Neural progenitor cell (in vitro differentiated cells): ENCODE measurements around the gene UAP1L1. TPM values are rescaled to one million over a fixed set of nuclear protein-coding genes. Genes with fewer than 3 reads are reported as not detected.
"Not testable (repeated sequence)": the region's sequence is repeated elsewhere in the genome, so short reads cannot be mapped to it uniquely, and the experiment has no call there.

Experiments used
- DNase-seq: peaks from one replicate; pipeline ENCODE4 v3.0.0-alpha.2; 2016; ENCODE audit warnings: low spot score
- H2AFZ ChIP-seq: fragments of 200-600 bp; sonication (generic); replicated peaks from 2 replicates; pipeline ENCODE4 v1.6.1; 2016; ENCODE audit warnings: antibody characterized with exemption
- H3F3A ChIP-seq: fragments of 200-600 bp; sonication (generic); 2 replicates; pipeline ENCODE4 v1.6.1; 2016; ENCODE audit warnings: antibody characterized with exemption, low read depth
- H3K27ac ChIP-seq: fragments of 200-600 bp; sonication (generic); 2 replicates; pipeline ENCODE4 v1.5.1; 2016; ENCODE audit warnings: mild to moderate bottlenecking
- H3K27me3 ChIP-seq: fragments of 200-600 bp; sonication (generic); 2 replicates; pipeline ENCODE4 v1.6.1; 2016; ENCODE audit warnings: mild to moderate bottlenecking, moderate library complexity
- H3K36me3 ChIP-seq: fragments of 200-600 bp; sonication (generic); 2 replicates; pipeline ENCODE4 v1.5.1; 2016
- H3K4me1 ChIP-seq: fragments of 200-600 bp; sonication (generic); 2 replicates; pipeline ENCODE4 v1.6.1; 2016; ENCODE audit warnings: mixed run types
- H3K4me2 ChIP-seq: fragments of 200-600 bp; sonication (generic); 2 replicates; pipeline ENCODE4 v1.6.1; 2016
- H3K4me3 ChIP-seq: fragments of 200-600 bp; sonication (generic); 2 replicates; pipeline ENCODE4 v1.5.1; 2016
- H3K79me2 ChIP-seq: fragments of 200-600 bp; sonication (generic); 2 replicates; pipeline ENCODE4 v1.6.1; 2016; ENCODE audit warnings: low read depth
- H3K9ac ChIP-seq: fragments of 200-600 bp; sonication (generic); 2 replicates; pipeline ENCODE4 v1.6.1; 2016
- H3K9me3 ChIP-seq: fragments of 200-600 bp; sonication (generic); 2 replicates; pipeline ENCODE4 v1.5.1; 2016; ENCODE audit warnings: low read depth
- H4K20me1 ChIP-seq: fragments of 200-600 bp; sonication (generic); 2 replicates; pipeline ENCODE4 v1.6.1; 2016; ENCODE audit warnings: low read depth
- H3K27ac Mint-ChIP-seq: 3 replicates; pipeline ENCODE4 v1.8.0; 2021; ENCODE audit warnings: mixed read lengths
- H3K27me3 Mint-ChIP-seq: 2 replicates; pipeline ENCODE4 v1.8.0; 2022; ENCODE audit warnings: low read depth, mild to moderate bottlenecking, inconsistent platforms, moderate library complexity, mixed read lengths; ENCODE audit not compliant: insufficient read depth
- H3K36me3 Mint-ChIP-seq: 3 replicates; pipeline ENCODE4 v1.8.0; 2021; ENCODE audit warnings: mixed read lengths
- H3K4me1 Mint-ChIP-seq: 3 replicates; pipeline ENCODE4 v1.8.0; 2021; ENCODE audit warnings: mixed read lengths
- H3K4me3 Mint-ChIP-seq: 3 replicates; pipeline ENCODE4 v1.8.0; 2021; ENCODE audit warnings: mild to moderate bottlenecking, moderate library complexity, mixed read lengths
- H3K9me3 Mint-ChIP-seq: 3 replicates; pipeline ENCODE4 v1.8.0; 2020; ENCODE audit warnings: mixed read lengths
- EZH2 ChIP-seq: fragments of 200-600 bp; sonication (generic); IDR thresholded peaks from 2 replicates; pipeline ENCODE4 v1.6.1; 2017; ENCODE audit warnings: antibody characterized with exemption, mild to moderate bottlenecking, moderate library complexity
- EZH2phosphoT487 ChIP-seq: fragments of 200-600 bp; sonication (generic); IDR thresholded peaks from 2 replicates; pipeline ENCODE4 v1.6.1; 2017; ENCODE audit warnings: antibody characterized with exemption
- total RNA-seq: library from RNA; depleted of rRNA; stranded (reverse); fragments of >200 nt; gene quantifications from 2 replicates; pipeline ENCODE4 v1.2.3, GENCODE V29; 2015; ENCODE audit warnings: low replicate concordance
- TF ChIP-seq, protein P1 (sequence below): fragments of 200-600 bp; sonication (generic); IDR thresholded peaks from 2 replicates; pipeline ENCODE4 v1.5.1; 2017; ENCODE audit warnings: antibody characterized with exemption, mild to moderate bottlenecking

UAP1L1 gene
- total RNA-seq, 1 donor from 2014 or later: 0.51 TPM

DNA sequence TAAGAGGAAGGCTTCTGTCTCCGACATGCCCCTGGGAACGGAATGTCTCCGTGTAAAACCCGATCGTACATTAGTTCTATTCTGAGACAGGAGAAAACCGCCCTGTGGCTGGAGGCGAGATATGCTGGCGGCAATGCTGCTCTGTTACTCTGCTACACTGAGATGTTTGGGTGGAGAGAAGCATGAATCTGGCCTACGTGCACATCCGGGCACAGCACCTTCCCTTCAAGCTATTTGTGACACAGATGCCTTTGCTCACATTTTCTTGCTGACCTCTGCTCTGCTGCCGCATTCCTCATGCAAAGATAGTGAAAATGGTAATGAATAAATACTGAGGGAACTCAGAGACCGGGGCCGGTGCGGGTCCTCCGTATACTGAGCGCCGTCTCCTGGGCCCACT is 39.4 kb downstream of the UAP1L1 start:
- DNase-seq: no peak
- Mint-ChIP-seq H3K36me3 (no peaks in the 10 kb centered on the region), H3K27me3 (peaks cover 18% of the 10 kb centered on the region), H3K9me3 (no peaks in the 10 kb centered on the region), H3K4me3 (peak overlapping the region; percentile 63), H3K27ac (no peak overlapping the region), H3K4me1 (peaks cover under 1% of the 10 kb centered on the region)
- Histone ChIP-seq H3F3A (peaks cover 2% of the 10 kb centered on the region), H3K27ac (no peak overlapping the region), H4K20me1 (peaks cover 5% of the 10 kb centered on the region), H3K36me3 (no peaks in the 10 kb centered on the region), H3K79me2 (no peaks in the 10 kb centered on the region), H3K4me3 (no peak overlapping the region), H3K4me2 (no peak overlapping the region), H3K9ac (no peak overlapping the region), H3K9me3 (no peaks in the 10 kb centered on the region), H2AFZ (no peak overlapping the region), H3K27me3 (peaks cover 59% of the 10 kb centered on the region), H3K4me1 (peaks cover 8% of the 10 kb centered on the region)
- no peak for TF ChIP-seq EZH2phosphoT487
- TF ChIP-seq EZH2: no peak
- TF ChIP-seq, protein P1, sequence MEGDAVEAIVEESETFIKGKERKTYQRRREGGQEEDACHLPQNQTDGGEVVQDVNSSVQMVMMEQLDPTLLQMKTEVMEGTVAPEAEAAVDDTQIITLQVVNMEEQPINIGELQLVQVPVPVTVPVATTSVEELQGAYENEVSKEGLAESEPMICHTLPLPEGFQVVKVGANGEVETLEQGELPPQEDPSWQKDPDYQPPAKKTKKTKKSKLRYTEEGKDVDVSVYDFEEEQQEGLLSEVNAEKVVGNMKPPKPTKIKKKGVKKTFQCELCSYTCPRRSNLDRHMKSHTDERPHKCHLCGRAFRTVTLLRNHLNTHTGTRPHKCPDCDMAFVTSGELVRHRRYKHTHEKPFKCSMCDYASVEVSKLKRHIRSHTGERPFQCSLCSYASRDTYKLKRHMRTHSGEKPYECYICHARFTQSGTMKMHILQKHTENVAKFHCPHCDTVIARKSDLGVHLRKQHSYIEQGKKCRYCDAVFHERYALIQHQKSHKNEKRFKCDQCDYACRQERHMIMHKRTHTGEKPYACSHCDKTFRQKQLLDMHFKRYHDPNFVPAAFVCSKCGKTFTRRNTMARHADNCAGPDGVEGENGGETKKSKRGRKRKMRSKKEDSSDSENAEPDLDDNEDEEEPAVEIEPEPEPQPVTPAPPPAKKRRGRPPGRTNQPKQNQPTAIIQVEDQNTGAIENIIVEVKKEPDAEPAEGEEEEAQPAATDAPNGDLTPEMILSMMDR: no peak

DNA sequence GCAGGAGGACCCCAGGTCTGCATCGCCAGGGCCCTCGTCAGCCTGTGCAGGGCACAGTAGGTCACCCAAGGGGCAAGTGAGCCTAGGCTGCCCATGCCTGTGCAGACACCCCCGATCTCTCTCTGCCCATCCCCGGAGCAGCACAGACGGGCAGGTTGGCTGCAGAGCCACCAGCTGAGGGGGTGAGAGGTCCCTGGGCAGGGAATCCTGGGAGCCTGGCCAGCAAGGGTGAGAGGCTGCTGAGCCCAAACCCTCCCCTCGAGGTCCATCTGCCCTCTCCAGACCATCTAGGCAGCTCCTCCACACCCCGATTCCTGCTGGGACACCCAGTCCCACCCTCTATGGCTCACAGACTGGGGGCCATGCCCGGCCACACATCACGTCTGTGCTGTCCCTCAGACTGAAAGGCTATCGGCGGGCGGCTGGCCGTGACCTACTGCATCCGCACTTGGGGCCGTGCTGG is 40.0 kb downstream of the UAP1L1 start:
- no peak for DNase-seq
- no peak overlapping the region for H3K4me3 Mint-ChIP-seq
- Histone ChIP-seq H3F3A (peaks cover 7% of the 10 kb centered on the region), H3K27ac (no peak overlapping the region), H2AFZ (no peak overlapping the region), H3K79me2 (no peaks in the 10 kb centered on the region), H4K20me1 (peaks cover 5% of the 10 kb centered on the region), H3K9me3 (no peaks in the 10 kb centered on the region), H3K36me3 (no peaks in the 10 kb centered on the region), H3K4me3 (no peak overlapping the region), H3K27me3 (peaks cover 57% of the 10 kb centered on the region), H3K4me2 (no peak overlapping the region), H3K9ac (no peak overlapping the region), H3K4me1 (peaks cover 8% of the 10 kb centered on the region)
- H3K27ac Mint-ChIP-seq: no peak overlapping the region
- TF ChIP-seq EZH2phosphoT487 (no peak), EZH2 (no peak)
- TF ChIP-seq, protein P1: no peak
- peaks cover 18% of the 10 kb centered on the region for H3K27me3 Mint-ChIP-seq
- H3K36me3 Mint-ChIP-seq: no peaks in the 10 kb centered on the region
- no peaks in the 10 kb centered on the region for H3K9me3 Mint-ChIP-seq
- H3K4me1 Mint-ChIP-seq: peaks cover 6% of the 10 kb centered on the region

DNA sequence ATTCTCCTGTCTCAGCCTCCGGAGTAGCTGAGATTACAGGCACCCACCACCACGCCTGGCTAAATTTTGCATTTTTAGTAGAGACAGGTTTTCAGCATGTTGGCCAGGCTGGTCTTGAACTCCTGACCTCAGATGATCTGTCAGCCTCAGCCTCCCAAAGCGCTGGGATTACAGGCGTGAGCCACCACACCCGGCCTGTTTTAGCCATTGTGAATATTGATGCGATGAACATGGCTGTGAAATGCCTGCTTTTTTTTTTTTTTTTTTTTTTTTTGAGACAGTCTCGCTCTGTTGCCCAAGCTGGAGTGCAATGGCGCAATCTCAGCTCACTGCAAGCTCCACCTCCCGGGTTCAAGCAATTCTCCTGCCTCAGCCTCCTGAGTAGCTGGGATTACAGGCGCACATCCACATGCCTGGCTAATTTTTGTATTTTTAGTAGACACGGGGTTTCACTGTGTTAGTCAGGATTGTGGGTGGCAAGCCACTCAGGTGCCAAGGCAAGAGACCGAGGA is 40.8 kb downstream of the UAP1L1 start:
- not testable (repeated sequence) for H3K27ac Mint-ChIP-seq, H3K9ac ChIP-seq, H3K4me2 ChIP-seq, H3K4me3 ChIP-seq, H3K4me3 Mint-ChIP-seq, H4K20me1 ChIP-seq, H3K27ac ChIP-seq, H3K9me3 Mint-ChIP-seq, H3K4me1 ChIP-seq, H3K9me3 ChIP-seq, H2AFZ ChIP-seq, DNase-seq, H3K79me2 ChIP-seq, H3K36me3 Mint-ChIP-seq, H3K36me3 ChIP-seq
- H3K27me3 ChIP-seq: peaks cover 49% of the 10 kb centered on the region
- peaks cover 17% of the 10 kb centered on the region for H3K27me3 Mint-ChIP-seq
- peaks cover 11% of the 10 kb centered on the region for H3F3A ChIP-seq
- peaks cover 11% of the 10 kb centered on the region for H3K4me1 Mint-ChIP-seq

DNA sequence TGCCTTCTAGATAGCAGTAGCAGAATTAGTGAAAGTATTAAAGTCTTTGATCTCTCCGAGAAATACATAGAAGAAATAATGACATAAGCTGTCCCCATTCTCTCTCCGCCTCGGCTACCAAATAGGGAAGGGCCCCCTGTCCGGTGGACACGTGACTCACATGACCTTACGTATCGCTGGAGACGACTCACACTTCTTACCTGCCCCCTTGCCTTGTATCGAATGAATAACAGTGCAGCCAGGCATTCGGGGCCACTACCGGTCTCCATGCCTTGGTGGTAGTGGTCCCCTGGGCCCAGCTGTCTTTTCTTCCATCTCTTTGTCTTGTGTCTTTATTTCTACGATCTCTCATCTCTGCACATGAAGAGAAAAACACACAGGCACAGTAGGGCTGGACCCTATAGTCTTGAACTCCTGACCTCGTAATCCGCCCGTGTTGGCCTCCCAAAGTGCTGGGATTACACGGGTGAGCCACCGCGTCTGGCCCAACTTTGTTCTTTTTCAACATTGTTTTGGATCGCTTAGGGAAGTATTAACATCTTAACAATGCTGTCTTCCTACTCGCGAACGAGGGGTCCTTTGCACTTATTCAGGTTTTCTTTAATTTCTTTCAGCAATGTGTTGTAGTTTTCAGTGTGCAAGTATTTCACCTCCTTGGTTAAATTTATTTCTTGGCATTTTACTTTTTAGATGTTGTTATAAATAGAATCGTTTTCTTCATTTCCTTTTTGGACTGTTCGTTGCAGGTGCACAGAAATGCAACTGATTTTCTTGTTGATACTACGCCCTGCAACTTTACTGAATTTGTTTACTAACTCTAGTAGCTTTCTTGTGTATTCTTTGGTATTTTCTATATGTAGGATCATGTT is 44.8 kb downstream of the UAP1L1 start:
- not testable (repeated sequence) for H3K4me3 ChIP-seq, H3K9me3 Mint-ChIP-seq, H3K27ac Mint-ChIP-seq, H3K27ac ChIP-seq, DNase-seq, H3K36me3 Mint-ChIP-seq, H3K36me3 ChIP-seq, H3K9me3 ChIP-seq, H3K4me1 ChIP-seq, H3K9ac ChIP-seq, H3K4me2 ChIP-seq, H3K27me3 ChIP-seq, H2AFZ ChIP-seq, H3K27me3 Mint-ChIP-seq, H3K79me2 ChIP-seq
- peaks cover 12% of the 10 kb centered on the region for H4K20me1 ChIP-seq
- H3K4me3 Mint-ChIP-seq: peak overlapping the region; percentile 55
- H3F3A ChIP-seq: peaks cover 11% of the 10 kb centered on the region
- peaks cover 15% of the 10 kb centered on the region for H3K4me1 Mint-ChIP-seq

DNA sequence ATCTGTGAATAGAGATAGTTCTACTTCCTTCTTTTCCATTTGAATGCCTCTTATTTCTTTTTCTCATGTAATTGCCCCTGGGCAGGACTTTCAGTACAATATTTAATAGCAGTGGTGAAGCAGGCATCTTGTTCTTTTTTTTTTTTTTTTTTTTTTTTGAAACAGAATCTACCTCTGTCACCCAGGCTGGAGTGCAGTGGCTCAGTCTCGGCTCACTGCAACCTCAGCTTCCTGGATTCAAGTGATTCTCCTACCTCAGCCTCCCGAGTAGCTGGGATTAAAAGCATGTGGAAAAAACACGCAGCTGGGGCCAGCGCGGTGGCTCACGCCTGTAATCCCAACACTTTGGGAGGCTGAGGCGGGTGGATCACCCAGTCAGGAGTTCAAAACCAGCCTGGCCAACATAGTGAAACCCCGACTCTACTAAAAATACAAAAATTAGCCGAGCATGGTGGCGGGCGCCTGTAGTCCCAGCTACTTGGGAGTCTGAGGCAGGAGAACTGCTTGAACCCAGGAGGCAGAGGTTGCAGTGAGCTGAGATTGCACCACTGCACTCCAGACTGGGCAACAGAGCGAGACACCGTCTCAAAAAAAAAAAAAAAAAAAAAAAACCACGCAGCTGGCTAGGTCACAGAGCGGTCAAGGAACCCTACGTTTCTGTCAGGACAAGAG is 45.6 kb downstream of the UAP1L1 start:
- not testable (repeated sequence) for H3K36me3 Mint-ChIP-seq

More for the DNA sequence above, 45.6 kb downstream of the UAP1L1 start:
- H3K27me3 ChIP-seq, H2AFZ ChIP-seq, H3K36me3 ChIP-seq, H3K27ac ChIP-seq, H3K79me2 ChIP-seq, H3K4me3 Mint-ChIP-seq, H3K4me1 ChIP-seq, H3K4me3 ChIP-seq, H3K27me3 Mint-ChIP-seq, DNase-seq, H3K9ac ChIP-seq, H3K9me3 Mint-ChIP-seq, H3K4me2 ChIP-seq, H3K27ac Mint-ChIP-seq, H3K9me3 ChIP-seq: not testable (repeated sequence)
- peaks cover 21% of the 10 kb centered on the region for H3K4me1 Mint-ChIP-seq
- peaks cover 11% of the 10 kb centered on the region for H3F3A ChIP-seq
- peaks cover 18% of the 10 kb centered on the region for H4K20me1 ChIP-seq
